HG02852 (cell line): ENCODE results near the gene NOXO1.
"Not testable (repeated sequence)": the region's sequence is repeated elsewhere in the genome, so short reads cannot be mapped to it uniquely, and the experiment has no call there.

ENCODE experiments used
- ATAC-seq: cut with Tn5 transposase; IDR thresholded peaks from one replicate; pipeline ENCODE4 v1.9.1; 2021; ENCODE audit warnings: mild to moderate bottlenecking, moderate library complexity; ENCODE audit not compliant: unreplicated experiment

Gene NOXO1

GRCh38 chr16:2011726-2012125 is 30.5 kb upstream of the NOXO1 start:
- not testable (repeated sequence) for ATAC-seq

DNA sequence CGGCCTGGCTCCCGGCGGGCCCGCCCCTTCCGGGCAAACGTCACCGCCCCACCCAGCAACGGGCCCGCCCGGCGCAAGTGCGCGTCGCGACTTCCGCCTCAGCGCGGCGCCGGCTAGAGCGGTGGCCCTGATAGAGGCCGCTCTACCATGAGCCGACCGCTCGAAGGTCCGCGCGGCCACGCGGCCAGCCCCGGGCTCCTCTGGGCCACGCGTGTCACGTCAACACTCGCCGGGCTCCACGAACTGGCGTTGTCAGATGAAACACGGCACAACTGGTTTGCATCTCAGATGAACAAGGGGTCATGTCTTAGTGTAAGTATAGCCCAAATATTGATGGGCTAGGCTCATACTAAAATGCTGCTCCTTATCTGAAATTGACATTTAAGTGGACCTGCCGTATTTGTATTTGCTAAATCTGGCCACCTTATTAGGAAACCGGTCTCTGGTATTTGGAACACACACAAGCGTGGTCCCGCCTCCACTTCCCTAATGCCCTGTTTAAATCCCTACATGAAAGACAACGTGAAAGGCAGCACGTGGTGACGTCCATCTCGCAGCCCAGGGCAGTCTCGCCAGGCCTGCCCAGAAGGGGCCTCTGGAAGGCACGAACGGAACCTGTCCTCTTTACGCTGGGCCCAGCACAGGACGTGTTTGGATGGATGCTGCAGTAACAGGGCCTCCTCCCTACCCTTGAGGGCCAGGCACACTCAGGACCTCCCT is 28.7 kb upstream of the NOXO1 start, which contains the start of gene ZNF598:
ZNF598 (minus strand) TSS at position 31 of the 720 bp plus-strand sequence.
- peak; percentile 83 for ATAC-seq

GRCh38 chr16:2009164-2009711 is 28.0 kb upstream of the NOXO1 start:
- peak; percentile 42 for ATAC-seq

GRCh38 chr16:2008631-2009163 is 27.4 kb upstream of the NOXO1 start:
- ATAC-seq, result no peak

DNA sequence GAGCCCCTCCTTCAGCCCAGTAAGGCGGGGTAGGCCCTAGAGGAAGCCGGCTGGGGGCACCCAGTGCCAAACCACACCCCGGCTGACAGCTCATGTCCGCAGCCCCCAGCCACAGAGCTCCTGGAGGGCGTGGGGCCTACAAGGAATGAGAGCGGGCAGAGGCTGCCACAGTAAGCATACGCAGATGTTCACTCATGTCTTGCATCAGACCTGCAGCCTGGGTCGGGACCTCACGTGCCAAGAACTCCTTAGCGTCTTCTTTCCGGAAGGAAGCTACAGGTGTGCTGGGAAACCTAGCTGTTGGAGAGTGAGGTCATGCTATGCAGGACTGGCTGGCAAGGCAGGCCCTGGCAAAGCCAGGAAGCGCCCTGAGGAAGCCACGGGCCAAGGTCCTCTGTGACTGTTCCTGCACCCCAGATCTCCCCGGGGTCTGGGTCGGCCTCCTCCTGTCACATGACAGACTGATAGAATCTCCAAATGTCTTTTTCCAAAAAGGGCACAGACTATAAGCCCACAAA is 26.8 kb upstream of the NOXO1 start:
- ATAC-seq, result no peak

- ATAC-seq, result no peak
Observed at GRCh38 chr16:2007081-2007836, 26.0 kb upstream of the NOXO1 start.

GRCh38 chr16:2006317-2006716 is 25.0 kb upstream of the NOXO1 start:
- no peak for ATAC-seq

- no peak for ATAC-seq
Observed at GRCh38 chr16:2005646-2006045, 24.4 kb upstream of the NOXO1 start.

DNA sequence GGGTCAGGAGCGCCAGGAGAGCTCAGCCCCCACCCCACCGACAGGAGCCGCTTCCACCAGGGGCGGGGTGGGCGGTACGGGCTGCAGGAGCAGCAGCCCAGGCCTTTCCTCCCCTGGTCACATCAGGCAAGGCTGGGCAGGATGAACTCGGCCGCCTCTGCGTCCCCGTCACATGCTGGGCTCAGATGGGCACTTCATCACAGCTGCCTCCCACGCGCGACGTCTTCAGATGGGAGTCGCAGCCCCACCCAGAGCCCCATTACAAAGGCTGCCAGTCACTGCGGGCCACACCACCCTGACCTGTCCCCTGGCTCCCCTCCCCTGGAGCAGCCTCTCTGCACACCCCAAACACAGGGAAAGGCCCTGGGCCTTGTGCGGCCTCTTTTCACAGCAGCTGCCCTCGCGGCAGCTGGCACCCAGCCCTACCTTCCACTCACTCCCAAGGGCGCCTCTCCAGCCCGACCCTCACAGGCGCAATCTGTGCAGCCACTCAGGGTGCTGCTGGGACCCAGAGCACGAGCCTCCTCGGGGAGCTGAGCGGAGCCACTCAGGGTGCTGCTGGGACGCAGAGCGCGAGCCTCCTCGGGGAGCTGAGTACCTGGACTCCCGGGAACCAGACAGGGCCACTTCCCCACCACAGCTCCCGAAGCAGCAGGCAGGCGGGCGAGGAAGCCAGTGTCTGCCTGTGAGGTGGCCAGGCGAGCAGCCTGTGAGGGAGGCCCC is 23.7 kb upstream of the NOXO1 start:
- no peak for ATAC-seq

- no peak for ATAC-seq
Observed at GRCh38 chr16:2003827-2004641, 22.8 kb upstream of the NOXO1 start.

DNA sequence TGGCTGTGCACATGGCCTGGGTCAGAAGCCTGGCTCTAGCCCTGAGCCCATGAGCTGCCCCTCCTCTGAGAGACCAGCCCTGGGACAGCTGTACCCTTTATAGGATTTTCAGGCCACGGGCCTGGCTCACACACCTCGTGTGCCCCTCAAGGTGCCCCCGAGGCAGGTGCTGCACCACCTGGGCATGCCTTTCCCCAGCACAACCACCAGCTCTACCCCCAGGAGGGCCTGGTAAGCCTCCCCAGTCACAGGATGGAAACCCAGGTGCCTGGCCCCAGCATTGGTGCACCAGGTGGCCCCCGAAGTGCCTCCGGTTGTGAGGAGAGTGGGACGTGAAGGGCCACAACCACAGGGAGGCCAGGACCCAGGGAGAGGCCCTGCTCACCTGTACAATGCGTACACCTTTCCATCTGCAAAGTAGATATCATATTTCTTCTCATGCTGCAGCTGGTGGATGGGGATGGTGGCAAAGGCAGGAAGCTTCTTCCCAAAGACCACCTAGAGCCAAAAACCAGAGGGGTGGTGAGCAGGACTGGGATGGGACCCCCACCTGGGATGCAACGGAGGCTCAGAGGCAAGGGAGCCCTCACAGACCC is 22.1 kb upstream of the NOXO1 start:
- ATAC-seq, result no peak

DNA sequence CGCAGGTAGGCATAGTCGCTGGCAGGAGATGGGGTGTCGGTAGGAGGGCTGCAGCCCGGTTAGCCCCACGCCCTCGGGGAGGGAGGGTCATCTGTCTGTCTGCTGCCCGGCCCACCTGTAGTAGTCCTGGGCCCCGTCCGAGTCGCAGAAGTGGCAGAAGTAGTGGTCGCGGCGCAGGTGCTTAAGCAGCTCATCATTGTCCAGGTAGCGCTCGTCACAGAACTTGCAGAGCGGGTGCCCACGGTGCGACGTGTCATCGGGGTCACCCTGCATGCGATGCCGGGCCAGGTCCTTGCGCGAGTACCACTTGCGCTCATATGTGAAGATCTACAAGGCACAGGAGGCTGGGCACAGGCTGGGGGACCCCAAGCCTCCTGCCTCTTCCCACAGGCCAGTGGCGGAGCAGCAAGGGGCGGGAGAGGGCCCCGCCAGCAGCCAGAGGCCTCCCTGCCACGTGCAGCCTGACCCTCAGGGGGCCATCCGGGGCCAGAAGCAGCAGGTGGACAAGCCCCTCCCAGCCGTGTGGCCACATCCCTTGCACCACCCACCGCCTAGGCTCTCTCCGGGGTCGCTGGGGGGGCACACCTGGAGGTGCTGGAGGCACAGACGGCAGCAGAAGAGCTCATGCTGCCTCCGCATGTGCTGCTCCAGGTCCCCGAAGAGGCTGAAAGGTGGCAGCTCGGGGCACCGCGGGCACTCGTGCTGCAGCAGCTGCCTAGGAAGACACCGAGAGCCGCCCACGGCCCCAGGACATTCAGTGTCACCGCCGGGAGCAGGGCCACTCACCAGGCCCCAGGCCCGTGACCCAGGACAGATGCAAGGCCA is 21.3 kb upstream of the NOXO1 start:
- no peak for ATAC-seq

DNA sequence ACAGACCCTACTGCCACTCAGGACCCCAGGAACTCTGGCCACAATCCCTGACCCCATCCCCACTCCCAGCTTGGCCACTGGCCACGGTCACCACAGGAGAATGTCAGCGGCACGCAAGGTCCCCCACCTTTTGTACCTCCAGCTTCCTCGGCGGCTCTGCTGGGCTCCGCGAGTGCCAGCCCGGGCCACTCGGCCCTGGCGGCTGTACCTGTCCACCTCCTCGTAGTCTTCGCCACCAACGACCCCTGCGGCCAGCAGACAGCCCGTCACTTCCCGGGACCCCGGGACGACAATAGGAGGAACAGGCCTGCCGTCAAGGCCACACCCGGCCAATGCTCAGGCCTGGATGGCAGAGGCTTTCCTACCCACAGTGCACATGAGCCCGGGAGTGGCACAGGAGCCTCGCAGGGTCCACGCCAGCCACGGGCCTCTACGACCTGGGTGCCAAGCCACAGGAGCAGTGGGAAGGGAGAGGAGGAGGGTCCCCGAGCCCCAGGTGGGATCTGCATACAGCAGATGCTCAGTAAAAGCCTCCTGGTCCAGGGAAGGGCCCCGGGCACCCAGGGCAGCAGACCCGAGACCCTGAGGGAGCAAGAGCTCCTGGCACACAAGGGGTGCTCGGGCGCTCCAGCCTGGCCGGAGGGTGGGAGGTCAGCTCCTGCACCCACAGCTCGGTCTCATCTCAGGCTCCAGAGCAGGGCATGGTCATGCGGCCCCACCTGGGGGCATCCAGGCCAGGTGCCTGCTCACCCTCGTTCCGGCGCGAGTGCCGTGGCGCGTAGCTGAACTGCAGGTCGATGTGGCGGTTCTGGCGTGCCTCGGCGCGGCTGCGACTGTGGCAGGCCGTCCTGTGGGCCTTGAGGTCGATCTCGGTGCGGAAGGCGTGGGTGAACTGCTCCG is 20.4 kb upstream of the NOXO1 start:
- ATAC-seq, result no peak

DNA sequence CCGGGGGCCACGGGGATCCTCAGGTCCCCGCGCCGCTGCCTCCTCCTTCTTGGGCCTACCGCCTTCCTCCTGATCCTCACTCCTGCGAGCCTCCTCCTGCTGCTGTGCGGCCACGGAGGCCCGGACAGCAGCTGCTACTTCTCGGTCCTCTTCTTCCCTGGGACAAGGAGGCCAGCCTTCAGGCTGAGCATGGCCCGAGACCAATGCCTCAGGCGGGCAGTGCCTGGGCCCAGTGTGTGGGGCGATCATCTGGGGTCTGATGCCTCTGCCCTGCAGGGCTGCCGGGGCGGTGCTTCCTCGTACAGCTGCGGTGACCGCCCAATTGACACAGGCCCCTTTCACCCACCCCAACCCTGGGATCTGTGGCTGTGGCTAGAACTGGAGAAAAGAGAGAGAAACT is 19.8 kb upstream of the NOXO1 start:
- no peak for ATAC-seq

DNA sequence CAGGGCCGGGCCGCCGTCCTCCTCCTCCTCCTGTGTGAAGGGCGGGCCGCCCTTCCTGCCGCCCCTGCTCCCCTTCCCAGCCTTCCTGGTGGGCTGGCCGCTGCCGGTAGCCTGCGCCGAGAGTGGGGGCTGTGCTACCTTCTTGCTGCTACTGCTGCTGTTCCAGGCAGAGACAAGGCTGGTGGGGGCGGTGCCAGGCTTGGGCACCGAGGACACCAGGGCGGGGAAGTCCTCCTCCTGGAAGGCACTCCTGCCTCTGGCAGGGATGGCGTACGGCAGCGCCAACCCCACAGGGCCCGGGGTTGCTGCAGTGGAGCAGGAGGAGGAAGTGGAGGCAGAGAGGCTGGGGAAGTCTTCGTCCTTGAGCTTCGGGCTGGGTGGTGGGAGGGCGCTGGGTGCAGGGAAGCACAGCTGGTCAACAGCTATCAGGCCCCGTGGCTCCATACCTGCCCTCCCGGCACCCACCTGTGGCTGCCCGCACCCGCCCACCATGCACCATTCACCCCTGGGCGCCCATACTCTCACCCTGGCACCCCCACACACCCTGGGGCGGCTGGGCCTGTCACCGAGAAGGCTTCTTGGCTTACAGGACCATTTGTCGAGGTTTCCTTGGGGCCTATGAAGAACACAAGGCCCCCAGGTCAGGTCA is 18.7 kb upstream of the NOXO1 start:
- ATAC-seq, result no peak

DNA sequence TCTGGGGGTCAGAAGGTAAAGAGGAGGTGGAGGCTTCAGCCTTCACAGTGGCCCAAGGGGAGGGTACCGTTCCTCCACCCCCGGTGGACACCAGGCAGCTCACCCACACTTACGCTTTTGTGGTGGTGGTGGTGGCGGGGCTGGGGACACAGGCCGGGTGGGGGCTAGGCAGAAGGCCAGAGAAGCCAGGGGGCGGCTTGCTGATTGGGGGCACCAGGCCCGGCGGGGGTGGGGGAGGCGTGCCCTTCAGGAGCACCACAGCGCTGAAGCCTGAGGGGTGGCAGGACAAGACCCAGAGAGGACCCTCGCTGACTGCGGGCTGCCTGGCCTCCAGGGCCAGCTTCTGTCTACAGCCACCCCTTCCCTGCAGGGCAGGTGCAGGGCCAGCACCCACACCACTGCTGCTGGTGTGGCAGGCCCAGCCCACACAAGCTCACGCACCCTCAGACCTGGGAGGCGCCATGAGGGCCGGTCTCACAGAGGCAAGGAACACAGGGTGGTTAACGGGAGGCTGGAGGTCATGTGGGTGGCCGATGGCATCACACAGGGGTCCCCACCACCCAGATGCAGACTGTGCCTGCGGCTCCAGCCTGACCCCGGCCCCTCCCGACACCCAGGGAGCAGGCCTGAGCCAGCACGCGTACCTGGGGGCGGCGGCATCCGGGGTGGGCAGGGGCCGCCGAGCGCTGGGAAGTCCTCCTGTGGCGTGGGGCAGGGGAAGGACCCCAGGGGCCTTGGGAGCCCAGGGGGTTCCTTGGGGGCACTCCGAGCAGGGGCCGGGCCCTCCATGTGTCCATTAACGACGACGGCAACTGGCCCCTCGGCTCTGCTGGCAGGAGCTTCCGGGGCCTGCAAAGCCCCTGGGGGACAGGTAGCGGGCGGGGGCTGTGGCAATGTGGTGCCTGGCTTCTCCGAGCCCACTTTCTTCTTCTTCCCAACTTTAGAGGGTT is 17.9 kb upstream of the NOXO1 start:
- no peak for ATAC-seq
